Gastrocnemius medialis (tissue), 4 donors: ENCODE data around the gene STRADA.

Experiments
- POLR2A ChIP-seq, 2 donors: fragments of 450-650 bp; IDR thresholded peaks; one replicate each; pipeline ENCODE4 v1.6.1; 2017; ENCODE audit warnings: antibody characterized with exemption in 2 of 2, mild to moderate bottlenecking in 2 of 2, moderate library complexity in 2 of 2
- TF ChIP-seq, protein P1 (sequence below), 5 experiments: fragments of 450-650 bp in 3 of 5; fragments of 200-600 bp in 2 of 5; sonication (generic) in 2 of 5; IDR thresholded peaks in 4 of 5; conservative IDR thresholded peaks in 1 of 5; 1 replicate in 4 of 5; 2 replicates in 1 of 5; pipeline ENCODE4 v1.5.1; 2016 to 2019; ENCODE audit warnings: antibody characterized with exemption in 5 of 5, mild to moderate bottlenecking in 3 of 5, moderate library complexity in 3 of 5

DNA sequence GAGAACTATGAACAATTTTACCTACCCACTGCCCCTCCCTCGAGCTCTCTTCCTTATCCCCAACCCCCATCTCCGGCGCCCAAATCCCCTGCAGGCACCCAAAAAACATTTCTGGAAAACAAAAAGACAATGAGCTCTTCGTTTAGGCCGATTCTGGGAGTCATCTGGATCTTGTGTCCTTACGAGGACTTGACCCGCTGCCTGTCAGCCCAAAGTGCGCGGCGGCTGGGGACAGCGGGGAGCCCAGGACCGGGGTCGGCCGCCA lies 524 bp downstream of the STRADA start:
- TF ChIP-seq, protein P1, sequence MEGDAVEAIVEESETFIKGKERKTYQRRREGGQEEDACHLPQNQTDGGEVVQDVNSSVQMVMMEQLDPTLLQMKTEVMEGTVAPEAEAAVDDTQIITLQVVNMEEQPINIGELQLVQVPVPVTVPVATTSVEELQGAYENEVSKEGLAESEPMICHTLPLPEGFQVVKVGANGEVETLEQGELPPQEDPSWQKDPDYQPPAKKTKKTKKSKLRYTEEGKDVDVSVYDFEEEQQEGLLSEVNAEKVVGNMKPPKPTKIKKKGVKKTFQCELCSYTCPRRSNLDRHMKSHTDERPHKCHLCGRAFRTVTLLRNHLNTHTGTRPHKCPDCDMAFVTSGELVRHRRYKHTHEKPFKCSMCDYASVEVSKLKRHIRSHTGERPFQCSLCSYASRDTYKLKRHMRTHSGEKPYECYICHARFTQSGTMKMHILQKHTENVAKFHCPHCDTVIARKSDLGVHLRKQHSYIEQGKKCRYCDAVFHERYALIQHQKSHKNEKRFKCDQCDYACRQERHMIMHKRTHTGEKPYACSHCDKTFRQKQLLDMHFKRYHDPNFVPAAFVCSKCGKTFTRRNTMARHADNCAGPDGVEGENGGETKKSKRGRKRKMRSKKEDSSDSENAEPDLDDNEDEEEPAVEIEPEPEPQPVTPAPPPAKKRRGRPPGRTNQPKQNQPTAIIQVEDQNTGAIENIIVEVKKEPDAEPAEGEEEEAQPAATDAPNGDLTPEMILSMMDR (IDR thresholded peaks at IDR 0.05 in 4 of 5, conservative IDR thresholded peaks at IDR 0.05 in 1 of 5) = no peak
- no peak for TF ChIP-seq POLR2A (IDR thresholded peaks at IDR 0.05)
